GM12801 (cell line): ENCODE data around the gene ERAL1.

Experiments
- CTCF ChIP-seq: IDR thresholded peaks from one replicate; pipeline ENCODE4 v1.5.1; 2011; ENCODE audit warnings: control low read depth; ENCODE audit not compliant: insufficient read length; ENCODE audit errors: extremely low read depth

The ERAL1 gene

GRCh38 chr17:28818819-28819221 is 36.0 kb upstream of the ERAL1 start:
- TF ChIP-seq CTCF, result no peak

GRCh38 chr17:28819582-28819981 is 35.2 kb upstream of the ERAL1 start:
- no peak for TF ChIP-seq CTCF

- no peak for TF ChIP-seq CTCF
Observed at GRCh38 chr17:28827672-28828071, 27.1 kb upstream of the ERAL1 start.

- no peak for TF ChIP-seq CTCF
Observed at GRCh38 chr17:28828294-28829040, 26.3 kb upstream of the ERAL1 start.

- TF ChIP-seq CTCF, result no peak
Observed at GRCh38 chr17:28834420-28834819, 20.4 kb upstream of the ERAL1 start.

GRCh38 chr17:28839221-28839620 is 15.6 kb upstream of the ERAL1 start:
- no peak for TF ChIP-seq CTCF

GRCh38 chr17:28841901-28842281 is 12.9 kb upstream of the ERAL1 start:
- TF ChIP-seq CTCF, result no peak
